Cerebellar nuclear complex (tissue), 1 donor: ENCODE data around the gene PLXNA3.
"Not testable (repeated sequence)": the region's sequence is repeated elsewhere in the genome, so short reads cannot be mapped to it uniquely, and the experiment has no call there.

Experiments
- DNase-seq, 2 experiments: peaks; one replicate each; lab custom pipeline; 2025; lab: John Stamatoyannopoulos, UW

PLXNA3 gene

GRCh38 chrX:154501423-154501822 is 43.3 kb downstream of the PLXNA3 start:
- not testable (repeated sequence) for DNase-seq

DNA sequence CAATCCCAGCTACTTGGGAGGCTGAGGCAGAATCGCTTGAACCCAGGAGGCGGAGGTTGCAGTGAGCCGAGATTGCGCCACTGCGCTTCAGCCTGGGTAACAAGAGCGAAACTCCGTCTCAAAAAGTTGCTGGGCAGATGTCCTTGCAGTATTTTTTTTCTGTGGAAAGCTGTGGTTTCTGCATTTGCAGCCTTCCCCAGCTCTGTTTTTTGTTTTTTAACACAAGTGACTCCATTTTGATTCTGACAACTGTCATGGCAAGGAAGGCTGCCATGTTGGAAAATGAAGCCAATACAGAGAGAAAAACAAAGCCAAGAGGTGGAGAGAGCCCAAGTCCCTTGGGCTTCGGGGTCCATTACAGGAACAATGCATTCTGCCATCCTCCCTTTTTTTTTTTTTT is 44.0 kb downstream of the PLXNA3 start:
- DNase-seq, result no peak

DNA sequence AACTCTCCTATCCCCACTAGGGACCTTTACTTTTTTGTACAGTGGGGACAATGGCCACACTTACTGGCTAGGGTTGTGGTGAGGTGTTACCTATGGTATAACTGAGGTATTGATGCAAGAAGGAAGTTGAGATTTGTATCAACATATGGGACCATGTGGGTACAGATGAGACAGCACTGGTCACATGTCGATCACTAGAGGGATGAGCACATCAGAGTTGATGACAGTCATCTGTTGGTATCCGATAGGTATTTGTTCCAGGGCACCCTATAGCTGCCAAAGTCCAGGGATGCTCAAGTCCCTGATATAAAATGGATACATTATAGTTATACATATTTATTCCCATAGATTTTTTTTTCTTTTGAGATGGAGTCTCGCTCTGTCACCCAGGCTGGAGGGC is 44.9 kb downstream of the PLXNA3 start:
- DNase-seq, result no peak

- no peak for DNase-seq
Measured at GRCh38 chrX:154505734-154506133, 47.7 kb downstream of the PLXNA3 start.

GRCh38 chrX:154506483-154507332 is 48.6 kb downstream of the PLXNA3 start:
- DNase-seq, result no peak

- DNase-seq, result no peak
Measured at GRCh38 chrX:154507673-154508383, 49.7 kb downstream of the PLXNA3 start.

GRCh38 chrX:154508384-154508745 is 50.3 kb downstream of the PLXNA3 start:
- no peak for DNase-seq

DNA sequence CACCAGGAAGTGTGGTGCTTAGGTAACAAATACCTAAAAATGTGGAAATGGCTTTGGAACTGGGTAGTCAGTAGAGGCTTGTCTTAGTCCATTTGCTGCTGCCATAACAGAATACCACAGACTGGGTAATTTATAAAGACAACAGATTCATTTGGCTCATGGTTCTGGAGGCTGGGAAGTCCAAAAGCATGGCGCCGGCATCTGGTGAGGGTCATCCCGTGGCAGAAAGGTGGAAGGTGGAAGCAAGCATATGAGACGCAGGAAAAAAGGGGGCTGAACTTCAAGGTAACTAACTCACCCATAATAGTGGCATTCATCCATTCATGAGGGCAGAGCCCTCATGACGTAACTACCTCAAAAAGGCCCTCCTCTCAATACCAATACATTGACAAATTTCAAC is 51.4 kb downstream of the PLXNA3 start:
- DNase-seq, result no peak

DNA sequence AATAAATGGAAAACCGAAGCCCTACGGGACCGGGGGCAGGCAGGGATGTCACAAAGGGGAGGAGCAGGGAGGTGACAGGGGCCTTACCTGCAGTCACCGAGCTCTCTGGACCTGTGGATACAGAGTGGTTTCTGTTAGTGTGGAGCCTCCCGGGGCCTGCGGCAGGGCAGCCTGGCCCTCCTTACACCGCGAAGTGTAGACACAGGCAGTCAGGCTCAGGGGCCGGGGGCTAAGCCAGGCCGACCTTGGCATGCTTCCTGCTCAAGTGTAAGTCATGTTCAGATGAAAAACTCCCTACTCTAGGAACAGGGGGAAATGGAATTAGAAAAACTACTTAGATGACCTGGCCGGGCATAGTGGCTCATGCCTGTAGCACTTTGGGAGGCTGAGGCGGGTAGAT is 53.7 kb downstream of the PLXNA3 start:
- no peak for DNase-seq

DNA sequence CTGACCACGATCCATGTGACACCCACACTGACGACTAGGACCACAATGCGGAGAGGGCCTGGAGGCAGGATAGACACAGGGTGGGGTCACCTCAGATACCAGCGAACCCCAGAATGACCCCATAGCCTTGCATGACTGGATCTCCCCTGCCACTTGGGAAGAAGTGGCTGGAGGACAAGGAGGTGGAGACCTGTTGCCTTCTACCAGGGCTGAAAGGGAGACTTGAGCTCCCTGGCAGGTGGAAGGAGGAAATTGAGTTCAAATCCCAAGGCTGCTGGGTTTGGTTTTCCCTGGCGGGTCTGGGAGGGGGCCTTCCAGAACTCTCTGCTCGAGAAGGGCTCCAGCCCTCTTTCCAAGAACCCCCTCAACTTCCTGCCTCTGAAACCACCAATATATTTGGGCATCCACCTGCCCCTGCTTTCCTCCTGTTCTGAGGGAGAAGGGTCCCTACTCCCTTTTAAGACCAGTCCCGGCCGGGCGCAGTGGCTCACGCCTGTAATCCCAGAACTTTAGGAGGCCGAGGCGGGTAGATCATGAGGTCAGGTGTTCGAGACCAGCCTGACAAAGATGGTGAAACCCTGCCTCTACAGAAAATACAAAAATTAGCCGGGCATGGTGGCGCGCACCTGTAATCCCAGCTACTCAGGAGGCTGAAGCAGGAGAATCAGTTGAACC is 54.9 kb downstream of the PLXNA3 start:
- DNase-seq, result no peak

- no peak for DNase-seq
Measured at GRCh38 chrX:154513716-154514115, 55.6 kb downstream of the PLXNA3 start.

- no peak for DNase-seq
Measured at GRCh38 chrX:154515090-154515965, 57.2 kb downstream of the PLXNA3 start.

DNA sequence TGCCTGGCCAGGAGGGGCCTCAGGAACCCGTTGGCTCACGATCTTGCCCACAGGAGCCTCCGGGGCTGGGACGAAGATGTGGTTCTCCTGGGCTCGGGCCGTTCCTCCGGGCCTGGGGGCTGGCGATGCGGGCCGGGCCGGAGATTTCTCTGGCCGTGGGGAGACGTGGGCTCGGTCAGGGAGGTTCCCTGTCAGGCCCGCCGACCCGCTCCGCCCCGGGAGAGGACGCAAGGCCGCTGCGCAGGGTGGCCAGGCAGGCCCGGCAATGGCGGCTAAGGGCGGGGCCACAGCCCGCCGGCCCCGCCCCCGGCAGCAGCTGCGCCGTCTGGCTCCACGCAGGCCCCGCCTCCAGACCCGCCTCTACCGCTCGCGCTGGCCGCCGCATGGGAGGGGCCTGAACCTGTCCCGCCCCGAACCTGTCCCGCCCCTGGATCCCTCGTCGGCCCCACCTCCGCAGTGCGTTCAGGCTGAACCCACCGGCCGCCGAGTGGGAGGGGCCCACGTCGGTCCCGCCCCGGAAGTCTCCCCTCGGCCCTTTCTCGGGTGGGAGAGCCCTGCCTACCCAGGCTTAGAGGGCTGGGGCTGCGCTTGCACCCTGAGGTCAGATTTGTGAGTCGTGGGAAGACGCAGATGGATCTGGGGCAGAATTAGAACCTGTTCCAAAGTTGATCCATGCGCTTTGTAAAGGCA is 58.0 kb downstream of the PLXNA3 start, which contains the start of gene FAM3A:
TSS of gene FAM3A (minus strand) at position 267 of the 690 bp plus-strand sequence. CDS start 460 bp downstream, outside the sequence.
- peak; percentile 62 to 73 for DNase-seq

DNA sequence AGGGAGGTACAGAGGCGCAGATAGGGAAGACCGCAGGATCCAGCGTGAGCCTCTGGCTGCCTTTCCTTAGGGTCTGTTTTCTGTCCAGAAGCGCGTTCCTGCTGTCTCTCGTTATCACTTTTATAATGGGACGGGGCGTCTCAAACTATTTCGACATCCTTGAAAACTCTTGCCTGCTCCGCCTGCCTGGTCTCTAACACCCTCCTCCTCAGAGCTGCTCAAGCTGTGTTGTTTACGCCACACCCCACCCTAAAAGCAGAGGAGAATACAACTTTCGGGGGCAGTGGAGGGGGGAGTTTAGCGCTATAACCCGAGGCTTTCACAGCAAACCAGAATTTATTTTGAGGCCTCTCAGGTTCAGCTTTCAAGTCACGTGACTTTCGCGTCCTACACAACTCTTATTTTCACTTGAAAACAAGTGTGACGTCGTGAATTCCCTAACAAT is 58.6 kb downstream of the PLXNA3 start:
- no peak for DNase-seq

GRCh38 chrX:154517101-154517781 is 59.2 kb downstream of the PLXNA3 start:
- no peak for DNase-seq

- no peak for DNase-seq
Measured at GRCh38 chrX:154519389-154519788, 61.3 kb downstream of the PLXNA3 start.

DNA sequence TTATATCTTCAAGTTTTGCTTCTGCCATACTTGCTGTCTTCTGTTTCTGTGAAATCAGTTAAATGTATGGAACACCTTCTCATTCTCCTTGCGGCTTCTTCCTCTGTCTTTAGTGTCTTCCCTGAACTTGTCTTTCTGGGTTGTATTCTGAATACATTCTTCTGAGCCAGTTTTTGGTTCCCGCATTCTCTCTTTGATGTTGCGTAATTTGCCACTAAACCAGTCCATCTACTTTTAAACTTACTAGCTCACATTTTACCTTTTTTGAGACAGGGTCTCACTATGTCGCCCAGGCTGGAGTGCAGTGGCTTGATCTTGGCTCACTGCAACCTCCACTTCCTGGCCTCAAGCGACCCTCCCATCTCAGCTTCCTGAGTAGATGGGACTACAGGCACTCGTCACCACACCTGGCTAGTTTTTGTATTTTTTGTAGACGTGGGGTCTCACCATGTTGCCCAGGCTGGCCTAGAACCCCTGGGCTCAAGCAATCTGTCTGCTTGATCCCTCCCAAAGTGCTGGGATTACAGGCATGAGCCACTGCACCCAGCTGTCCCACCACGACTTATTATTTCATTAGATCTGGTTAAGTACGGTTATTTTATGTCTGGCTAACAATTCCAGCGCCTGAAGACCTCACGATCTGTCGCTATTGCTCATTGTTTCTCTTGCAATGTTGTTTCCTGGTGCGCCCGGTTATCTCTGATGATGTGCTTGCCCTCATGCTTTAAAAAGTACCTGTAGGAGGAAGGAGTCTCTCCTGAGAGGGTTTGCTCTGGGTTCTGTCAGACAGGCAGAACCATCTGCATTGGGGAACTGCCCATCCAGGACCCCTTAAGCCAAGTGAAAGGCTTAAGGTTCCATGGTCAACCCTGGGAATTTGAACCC is 67.8 kb downstream of the PLXNA3 start:
- DNase-seq, result no peak

- peak in 1 of 2 experiments; percentile 16 for DNase-seq
Measured at GRCh38 chrX:154526901-154527675, 69.0 kb downstream of the PLXNA3 start.
